ENCODE results near the gene CABLES1.
A peak's percentile ranks its signal among the peaks of the same experiment; 100 is the strongest.
"Not testable (repeated sequence)": the region's sequence is repeated elsewhere in the genome, so short reads cannot be mapped to it uniquely, and the experiment has no call there.

CABLES1 gene

DNA sequence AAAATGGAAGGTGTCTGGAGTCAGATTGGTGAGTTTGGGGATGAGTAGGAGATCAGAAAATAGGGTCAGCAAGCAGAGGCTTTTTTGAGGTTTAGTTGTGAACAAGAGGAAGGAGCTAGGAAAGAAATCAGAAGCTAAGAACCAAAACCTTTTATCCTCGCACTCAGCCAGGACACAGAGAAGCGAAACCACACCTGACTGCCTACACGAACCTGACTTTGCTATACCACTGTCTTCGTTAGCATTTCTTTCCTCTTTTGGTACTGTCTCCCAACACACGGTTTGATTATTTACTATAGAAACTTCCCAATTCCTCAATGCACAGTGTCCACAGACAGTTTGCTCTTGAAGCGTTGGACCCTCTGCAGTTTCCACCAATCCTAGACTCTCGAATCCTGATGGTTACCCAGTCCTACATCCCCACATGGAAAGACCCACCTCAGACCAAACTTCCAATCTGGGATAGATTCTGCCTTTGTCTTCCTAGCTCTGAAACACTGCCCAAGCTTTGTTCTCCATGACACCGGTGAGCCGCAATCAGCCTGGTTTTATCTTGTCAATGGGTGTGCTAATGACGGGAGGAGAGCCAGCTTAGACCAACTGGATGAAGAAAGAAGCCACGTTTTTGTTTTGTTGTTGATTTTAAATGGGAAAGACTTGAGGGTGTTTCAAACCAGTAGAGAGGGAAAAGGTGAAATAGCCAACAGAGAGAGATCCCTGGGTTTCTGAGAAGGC, 137.4 kb downstream of the CABLES1 start:
- no peak for DNase-seq

DNA sequence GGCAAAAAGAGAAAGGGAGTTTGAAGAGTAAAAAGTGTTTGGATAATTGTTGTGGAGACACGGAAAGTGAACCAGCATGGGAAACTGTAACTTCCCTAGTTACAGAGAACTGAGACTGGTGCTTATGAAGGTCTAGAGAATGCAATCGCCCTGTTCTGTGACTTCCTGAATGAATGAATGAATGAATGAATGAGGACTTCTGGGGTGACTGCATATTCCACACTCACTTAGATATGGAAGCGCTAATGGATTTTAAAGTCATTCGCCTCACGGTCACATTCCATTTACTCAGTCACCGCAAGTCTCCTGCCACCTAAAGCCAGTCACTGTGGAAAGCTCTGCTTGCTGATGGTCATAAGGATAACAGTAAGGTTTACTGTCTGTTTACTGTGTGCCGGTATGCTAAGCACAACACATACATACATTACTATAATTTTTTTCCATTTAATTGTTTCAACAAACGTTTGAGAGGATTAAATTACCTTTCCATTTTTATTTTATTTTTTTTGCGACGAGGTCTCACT, 138.2 kb downstream of the CABLES1 start:
- no peak for DNase-seq

DNA sequence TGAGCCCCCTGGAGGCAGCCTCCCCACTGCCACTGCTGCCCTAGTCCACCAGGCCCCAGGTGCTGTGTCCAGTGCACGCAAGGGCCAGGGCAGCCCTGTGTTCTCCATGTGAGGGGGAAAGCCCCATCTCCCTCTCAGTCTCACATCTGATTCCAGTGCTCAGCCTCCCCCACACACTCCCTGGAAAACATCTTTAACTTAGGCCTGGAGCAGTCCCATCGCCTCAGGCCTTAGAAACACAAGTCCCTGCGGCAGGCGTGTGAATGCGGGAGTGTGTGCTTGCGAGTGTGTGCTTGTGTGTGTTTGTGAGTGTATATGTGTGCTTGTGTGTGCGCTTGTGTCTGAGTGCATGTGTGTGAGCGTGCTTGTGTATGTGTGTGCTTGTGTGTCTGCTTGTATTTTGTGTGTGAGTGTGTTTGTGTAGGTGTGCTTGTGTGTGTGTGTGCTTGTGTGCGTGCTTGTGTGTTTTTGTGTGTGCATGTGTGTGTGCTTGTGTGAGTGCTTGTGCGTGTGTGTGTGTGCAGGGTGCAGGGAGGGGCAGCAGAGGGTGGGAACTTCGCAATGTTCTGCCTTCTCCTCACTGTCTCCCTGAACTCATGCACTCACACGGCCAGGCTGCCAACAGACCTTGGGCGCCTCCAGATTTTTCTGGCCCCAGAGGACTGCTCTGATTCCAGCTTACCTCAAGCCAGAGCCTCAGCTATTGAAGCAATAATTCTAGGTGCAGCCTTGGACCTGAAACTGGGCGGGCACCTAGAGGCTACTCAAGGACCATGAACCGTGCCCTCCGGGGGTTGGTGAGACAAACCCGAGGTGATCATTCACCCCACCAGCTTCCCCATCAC, 139.6 kb downstream of the CABLES1 start:
- DNase-seq: no peak

DNA sequence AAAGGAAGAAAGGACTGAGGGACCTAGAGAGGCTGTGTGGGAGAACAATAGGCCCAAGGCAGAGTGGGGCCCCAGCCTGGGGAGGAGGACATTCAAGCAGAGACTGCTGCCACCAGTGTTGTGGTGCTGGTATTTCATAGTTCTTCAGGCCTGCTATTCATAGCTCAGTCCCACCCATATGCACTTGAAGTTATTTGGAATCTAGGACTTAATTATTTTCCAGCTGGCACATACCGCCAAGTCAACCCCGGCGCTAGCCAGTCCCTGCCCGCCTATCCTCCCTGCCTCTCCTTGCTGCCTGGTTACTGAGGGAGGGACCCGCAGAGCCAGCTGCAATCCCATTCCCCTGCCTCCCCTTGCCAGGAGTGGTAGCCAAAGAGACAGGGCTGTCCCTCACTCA, 141.2 kb downstream of the CABLES1 start:
- DNase-seq: no peak

DNA sequence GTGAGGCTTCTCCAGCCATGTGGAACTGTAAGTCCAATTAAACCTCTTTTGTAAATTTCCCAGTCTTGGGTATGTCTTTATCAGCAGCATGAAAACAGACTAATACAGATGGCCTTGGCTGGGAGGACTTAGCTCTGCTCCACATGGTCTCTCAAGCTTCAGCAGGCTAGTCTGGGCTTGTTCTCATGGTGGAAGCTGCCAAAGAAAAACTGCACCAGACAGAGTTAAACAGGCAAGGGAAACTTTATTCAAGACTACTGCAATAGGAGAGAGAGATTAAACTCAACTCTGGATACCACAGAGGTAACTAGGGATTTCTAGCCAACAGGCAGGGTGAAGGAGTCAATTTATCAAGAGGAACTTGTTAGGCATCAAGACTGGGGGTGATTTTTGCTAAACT, 142.1 kb downstream of the CABLES1 start:
- DNase-seq: no peak

GRCh38 chr18:23279931-23280330, 144.6 kb downstream of the CABLES1 start:
- no peak for DNase-seq

DNA sequence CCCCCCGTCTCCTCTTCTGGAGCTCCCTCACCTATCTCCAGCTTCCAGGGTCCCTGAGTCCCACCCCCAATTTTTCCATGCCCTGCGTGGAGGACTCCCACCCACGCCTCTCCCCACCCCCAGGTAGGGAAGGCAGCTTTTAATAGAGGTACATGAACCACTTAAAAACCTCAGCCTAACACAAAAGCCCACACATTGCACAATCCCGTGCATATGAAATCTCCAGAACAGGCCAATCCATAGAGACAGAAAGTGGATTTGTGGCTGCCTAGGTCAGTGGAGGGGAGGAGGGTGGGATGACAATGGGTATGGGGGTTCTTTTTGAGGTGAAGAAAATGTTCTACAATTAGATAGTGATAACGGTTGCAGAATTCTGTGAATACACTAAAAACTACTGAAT, 145.6 kb downstream of the CABLES1 start:
- no peak for DNase-seq

- DNase-seq: no peak
These were observed 146.5 kb downstream of the CABLES1 start for GRCh38 chr18:23281626-23282436.

GRCh38 chr18:23282437-23282781, 147.1 kb downstream of the CABLES1 start:
- DNase-seq: no peak

DNA sequence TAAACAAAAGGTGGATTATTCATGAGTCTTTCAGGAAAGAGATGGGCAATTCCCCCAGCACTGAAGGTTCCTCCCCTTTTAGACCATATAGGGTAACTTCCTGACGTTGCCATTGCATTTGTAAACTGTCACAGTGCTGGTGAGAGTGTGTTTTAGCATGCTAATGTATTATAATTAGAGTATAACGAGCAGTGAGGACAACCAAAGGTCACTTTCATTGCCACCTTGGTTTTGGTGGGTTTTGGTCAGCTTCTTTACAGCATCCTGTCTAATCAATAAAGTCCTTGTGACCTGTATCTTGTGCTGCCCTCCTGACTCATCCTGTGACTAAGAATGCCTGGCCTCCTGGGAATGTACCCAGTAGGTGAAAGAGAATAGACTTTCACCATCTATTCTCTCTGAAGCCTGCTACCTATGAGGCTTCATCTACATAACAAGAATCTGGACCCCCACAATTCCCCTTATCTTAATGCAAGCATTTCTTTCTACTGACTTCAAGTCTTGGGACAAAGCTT, 148.7 kb downstream of the CABLES1 start:
- DNase-seq: no peak

DNA sequence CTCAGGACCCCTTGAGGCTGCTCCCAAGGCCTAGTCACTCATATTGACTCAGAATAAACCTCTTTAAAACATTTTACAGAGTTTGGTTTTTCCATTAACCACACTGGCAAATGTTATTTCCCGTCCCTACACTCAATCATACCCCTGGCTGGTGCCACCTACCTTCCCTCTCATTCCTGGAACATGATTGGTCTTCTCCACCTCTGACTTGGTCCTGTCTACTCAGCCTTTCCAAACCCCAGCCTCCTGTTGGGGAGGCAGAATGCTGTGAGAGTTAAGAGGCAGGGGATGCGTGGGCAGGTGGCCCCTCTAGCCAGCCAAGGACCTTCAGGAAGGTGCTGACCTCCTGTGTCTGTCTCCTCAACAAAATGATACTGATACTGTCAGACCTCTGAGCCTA, 149.3 kb downstream of the CABLES1 start:
- no peak for DNase-seq

DNA sequence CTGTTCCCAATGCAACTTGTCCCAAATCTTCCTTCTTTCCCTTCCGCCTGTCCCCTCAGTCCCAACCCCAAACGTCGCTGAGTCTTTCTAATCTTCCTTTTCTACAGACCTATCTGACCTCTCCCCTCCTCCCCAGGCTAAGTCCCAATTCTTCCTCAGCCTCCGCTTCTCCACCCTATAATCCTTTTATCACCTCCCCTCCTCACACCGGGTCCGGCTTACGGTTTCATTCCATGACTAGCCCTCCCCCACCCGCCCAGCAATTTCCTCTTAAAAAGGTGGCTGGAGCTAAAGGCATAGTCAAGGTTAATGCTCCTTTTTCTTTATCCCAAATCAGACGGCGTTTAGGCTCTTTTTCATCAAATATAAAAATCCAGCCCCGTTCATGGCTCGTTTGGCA, 150.3 kb downstream of the CABLES1 start:
- not testable (repeated sequence) for DNase-seq

- DNase-seq: no peak
These were observed 156.3 kb downstream of the CABLES1 start for GRCh38 chr18:23291456-23292205.

GRCh38 chr18:23300231-23300805, 165.0 kb downstream of the CABLES1 start:
- DNase-seq: no peak

DNA sequence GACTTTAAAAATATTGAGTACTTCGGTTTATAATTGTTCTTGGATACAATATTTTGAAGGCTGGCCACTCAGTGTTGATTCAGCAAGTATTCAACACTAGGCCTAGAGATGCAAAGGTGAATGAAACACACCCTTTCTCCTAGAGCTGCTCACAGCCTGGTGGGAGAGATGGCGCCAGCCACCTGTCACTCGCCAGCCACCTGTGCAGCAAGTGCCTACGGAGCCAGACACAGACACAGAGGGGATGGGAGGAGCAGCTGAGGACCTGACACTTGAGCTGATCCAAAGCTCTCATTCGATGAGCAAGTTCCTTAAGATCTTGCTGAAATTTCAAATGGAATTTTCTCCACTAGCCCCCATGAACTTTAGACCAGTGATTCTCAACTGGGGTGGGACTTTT, 166.7 kb downstream of the CABLES1 start:
- DNase-seq: no peak

GRCh38 chr18:23302511-23302850, 167.2 kb downstream of the CABLES1 start:
- no peak for DNase-seq

GRCh38 chr18:23302851-23303527, 167.7 kb downstream of the CABLES1 start:
- no peak for DNase-seq

DNA sequence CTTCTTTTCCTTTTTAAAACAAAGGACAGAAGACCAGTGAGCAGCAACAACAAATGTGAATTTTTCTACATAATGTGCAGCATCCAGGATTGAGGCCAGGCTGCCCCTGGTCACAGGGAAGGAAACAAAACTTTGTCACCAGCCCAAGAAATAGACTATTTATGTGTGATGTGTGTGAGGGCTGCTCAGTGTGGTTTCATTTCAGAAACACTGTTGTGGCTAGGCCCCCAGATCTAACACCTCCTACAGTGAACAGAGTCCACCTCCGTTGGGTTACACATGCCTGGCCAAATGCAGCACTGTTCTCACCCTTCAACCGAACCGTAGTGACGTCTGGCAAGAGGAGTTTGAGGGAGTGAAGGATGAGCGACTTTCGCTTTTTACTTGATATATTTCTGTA, 171.5 kb downstream of the CABLES1 start:
- DNase-seq: no peak

DNA sequence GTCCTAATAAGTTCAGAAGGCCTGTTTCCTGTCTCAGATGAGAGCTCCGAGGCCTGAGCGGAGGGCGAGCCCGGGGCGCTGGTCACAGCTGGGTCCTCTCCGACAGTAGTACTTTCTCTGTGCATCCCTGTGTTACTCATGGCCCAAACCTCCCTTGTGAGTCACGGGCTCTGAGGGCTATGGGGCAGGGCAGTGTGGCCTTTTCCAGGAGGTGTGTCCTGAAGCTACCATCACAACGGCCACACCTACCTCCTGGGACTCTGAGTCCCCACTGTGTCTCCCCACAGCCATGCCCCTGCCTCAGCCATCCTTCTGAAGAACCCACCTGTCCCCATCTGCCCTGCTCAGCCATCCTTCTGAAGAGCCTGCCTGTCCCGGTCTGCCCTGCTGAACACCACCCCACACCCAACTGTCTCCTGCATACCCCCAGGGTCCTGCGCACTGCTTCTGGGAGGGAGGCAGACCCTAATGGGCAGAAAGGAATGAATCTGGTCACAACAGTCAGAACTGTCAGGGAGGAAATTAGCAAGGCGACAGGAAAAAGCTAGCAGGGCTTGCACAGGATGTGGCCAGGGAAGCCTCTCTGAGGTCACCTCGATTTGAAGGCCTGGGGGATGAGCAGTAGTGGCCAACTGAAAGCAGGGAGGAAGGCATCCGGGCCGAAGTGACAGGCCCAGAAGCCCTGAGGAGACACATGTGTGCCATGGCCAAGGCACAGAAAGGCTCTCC, 172.4 kb downstream of the CABLES1 start:
- peak; percentile 27 for DNase-seq

Measured in KG1 (cell line).